B cell (primary cell): ENCODE measurements around the gene EED. TPM values are rescaled to one million over a fixed set of nuclear protein-coding genes. Genes with fewer than 3 reads are reported as not detected.

Experiments
- ATAC-seq: fragments of 200-7000 bp; cut with Tn5 transposase; one replicate; pipeline ENCODE4 v1.10.0; 2021; ENCODE audit warnings: low read depth, mild to moderate bottlenecking, moderate number of reproducible peaks, moderate library complexity
- CTCF ChIA-PET: fragments of 350-600 bp; sonication (Branson Sonifier 250); formaldehyde crosslinking; loops from one replicate; lab custom pipeline; 2021; ENCODE audit warnings: antibody characterized with exemption, inconsistent platforms; lab: Charles Lee
- POLR2A ChIA-PET: fragments of 350-600 bp; sonication (Branson Sonifier 250); formaldehyde crosslinking; loops from one replicate; lab custom pipeline; 2021; ENCODE audit warnings: antibody characterized with exemption; lab: Charles Lee
- DNase-seq: peaks from one replicate; pipeline ENCODE4 v3.0.0; 2013
- H2AFZ ChIP-seq: 2 replicates; pipeline ENCODE4 v1.6.1; 2012; ENCODE audit warnings: mild to moderate bottlenecking, low read depth, low read length; ENCODE audit not compliant: insufficient read depth, poor library complexity, severe bottlenecking
- H3K27ac ChIP-seq, 2 donors: 1 replicate in 1 of 2; 2 replicates in 1 of 2; pipeline ENCODE4 v1.5.1; 2012 to 2013; ENCODE audit warnings: low read length in 2 of 2, mild to moderate bottlenecking in 2 of 2, moderate library complexity in 1 of 2
- H3K27me3 ChIP-seq, 4 experiments: fragments of 200-600 bp in 1 of 4; sonication (generic) in 1 of 4; replicated peaks in 1 of 4; 1 replicate in 2 of 4; 2 replicates in 2 of 4; pipeline versions ENCODE4 v1.6.1 to v1.7.0; 2013 to 2016; ENCODE audit warnings: low read length in 3 of 4, mild to moderate bottlenecking in 2 of 4, mixed read lengths in 1 of 4, moderate library complexity in 1 of 4; ENCODE audit not compliant: insufficient read depth in 4 of 4, control insufficient read depth in 3 of 4; ENCODE audit errors: control extremely low read depth in 1 of 4
- H3K36me3 ChIP-seq, 2 experiments: replicated peaks in 1 of 2; 1 replicate in 1 of 2; 2 replicates in 1 of 2; pipeline versions ENCODE4 v1.6.1 to v1.7.1; 2013; ENCODE audit warnings: low read length in 1 of 2; ENCODE audit not compliant: insufficient read depth in 2 of 2, control insufficient read depth in 1 of 2; ENCODE audit errors: control extremely low read depth in 1 of 2, extremely low read depth in 1 of 2
- H3K4me1 ChIP-seq, 2 donors: fragments of 200-600 bp in 1 of 2; sonication (generic) in 1 of 2; 1 replicate in 1 of 2; 2 replicates in 1 of 2; pipeline versions ENCODE4 v1.5.1 to v1.6.1; 2013 to 2017; ENCODE audit warnings: low read length in 2 of 2; ENCODE audit not compliant: control insufficient read depth in 2 of 2, insufficient read depth in 2 of 2
- H3K4me2 ChIP-seq: replicated peaks from 2 replicates; pipeline ENCODE3; 2012; ENCODE audit warnings: mild to moderate bottlenecking, low read depth, low read length; ENCODE audit not compliant: poor library complexity, severe bottlenecking
- H3K4me3 ChIP-seq, 5 experiments: fragments of 200-600 bp in 1 of 5; sonication (generic) in 1 of 5; 1 replicate in 3 of 5; 2 replicates in 2 of 5; pipeline versions ENCODE4 v1.5.1 to v1.7.0; 2011 to 2016; ENCODE audit warnings: low read length in 4 of 5, mild to moderate bottlenecking in 4 of 5, low read depth in 2 of 5, control low read depth in 1 of 5, moderate library complexity in 1 of 5; ENCODE audit not compliant: insufficient read depth in 1 of 5; ENCODE audit errors: control extremely low read depth in 1 of 5, extremely low read depth in 1 of 5
- H3K79me2 ChIP-seq: fragments of 200-600 bp; sonication (generic); one replicate; pipeline ENCODE4 v1.6.0; 2016; ENCODE audit warnings: low read length; ENCODE audit not compliant: control insufficient read depth, insufficient read depth
- H3K9ac ChIP-seq: fragments of 200-600 bp; sonication (generic); 2 replicates; pipeline ENCODE4 v1.6.1; 2017; ENCODE audit warnings: mild to moderate bottlenecking, low read length, moderate library complexity
- H3K9me3 ChIP-seq, 3 donors: one replicate each; pipeline versions ENCODE4 v1.6.1 to v1.7.1; 2013; ENCODE audit warnings: low read length in 2 of 3; ENCODE audit not compliant: control insufficient read depth in 2 of 3, insufficient read depth in 1 of 3; ENCODE audit errors: control extremely low read depth in 1 of 3
- H4K20me1 ChIP-seq: 2 replicates; pipeline ENCODE4 v1.6.0; 2012; ENCODE audit warnings: mild to moderate bottlenecking, low read length; ENCODE audit not compliant: insufficient read depth, control insufficient read depth, poor library complexity, severe bottlenecking
- H3K27ac Mint-ChIP-seq: one replicate; pipeline ENCODE4 v1.8.0; 2021; ENCODE audit warnings: mixed read lengths
- H3K27me3 Mint-ChIP-seq: one replicate; pipeline ENCODE4 v1.8.0; 2021; ENCODE audit warnings: mixed read lengths
- H3K4me1 Mint-ChIP-seq: one replicate; pipeline ENCODE4 v1.8.0; 2021; ENCODE audit warnings: mixed read lengths
- H3K4me3 Mint-ChIP-seq: one replicate; pipeline ENCODE4 v1.8.0; 2021; ENCODE audit warnings: mixed read lengths
- H3K9me3 Mint-ChIP-seq: one replicate; pipeline ENCODE4 v1.8.0; 2022; ENCODE audit warnings: mixed read lengths; ENCODE audit not compliant: insufficient read depth
- CTCF ChIP-seq: fragments of 200-600 bp; IDR thresholded peaks from one replicate; pipeline ENCODE4 v1.8.0; 2022; ENCODE audit warnings: antibody characterized with exemption, mild to moderate bottlenecking
- EZH2 ChIP-seq: IDR thresholded peaks from 2 replicates; pipeline ENCODE4 v1.6.1; 2012; ENCODE audit warnings: borderline replicate concordance, low read depth, mild to moderate bottlenecking, moderate library complexity, low read length; ENCODE audit not compliant: insufficient read depth, poor library complexity, severe bottlenecking
- WGBS: methylation state at CpG from one replicate; pipeline ENCODE4 v1.1.5; 2013; ENCODE audit warnings: missing lambda C conversion rate; ENCODE audit not compliant: insufficient coverage; 5-methylcytosine and 5-hydroxymethylcytosine counted together
- intact Hi-C: fragments of 100-400 bp; cut with micrococcal nuclease; formaldehyde crosslinking; loops from one replicate; pipeline ENCODE4 v1.10.0; 2022
- polyA plus RNA-seq: library from polyadenylated mRNA; depleted of rRNA; stranded (reverse); fragments of >200 nt; gene quantifications from 2 replicates; pipeline ENCODE4 v1.2.3, GENCODE V29; 2012
- total RNA-seq, 2 donors: library from RNA; stranded (reverse); fragments of 120-200 nt in 1 of 2; gene quantifications; 1 replicate in 1 of 2; 2 replicates in 1 of 2; pipeline versions ENCODE4 v1.2.3 to v1.2.4, GENCODE V29; 2013 to 2022

EED gene
- total and polyA plus RNA-seq, 2 donors (not counting 1 experiment from before 2014, with no cell fraction given), result 21.8 to 49.5 TPM

GRCh38 chr11:86292912-86293616, 48.5 kb downstream of the EED start:
- H4K20me1 ChIP-seq, result no peaks in the 10 kb centered on the region
- ChIA-PET CTCF (interaction anchor here (0.6 to 7.9 kb wide), 6 partner anchors 47 to 687 kb away, joined by 3 to 83 read pairs (median 13); partner anchors contain the start of gene CCDC83), POLR2A (no interaction called here)
- 55% methylated on average over 4 of the region's 6 CpGs for WGBS
- H3K79me2 ChIP-seq, result peaks cover 4% of the 10 kb centered on the region
- no peak overlapping the region for H3K27ac ChIP-seq
- intact Hi-C loops, result loop anchor here (1.0 kb wide), 3 partner anchors 251 to 698 kb away; partner anchors contain the start of gene CCDC83
- no peak overlapping the region for H3K4me3 ChIP-seq
- DNase-seq (no peak), ATAC-seq (no peak)
- H3K9me3 ChIP-seq, result no peaks in the 10 kb centered on the region
- H3K4me2 ChIP-seq, result no peak overlapping the region
- H3K36me3 ChIP-seq, result no peaks in the 10 kb centered on the region
- Mint-ChIP-seq H3K27me3 (no peaks in the 10 kb centered on the region), H3K4me3 (no peak overlapping the region), H3K9me3 (no peaks in the 10 kb centered on the region), H3K4me1 (peaks cover 18% of the 10 kb centered on the region), H3K27ac (no peak overlapping the region)
- H3K27me3 ChIP-seq, result no peaks in the 10 kb centered on the region
- no peak for TF ChIP-seq EZH2
- TF ChIP-seq CTCF, result no peak
- H3K9ac ChIP-seq, result no peak overlapping the region
- peaks cover 5 to 12% of the 10 kb centered on the region in 2 donors for H3K4me1 ChIP-seq
- H2AFZ ChIP-seq, result no peak overlapping the region

GRCh38 chr11:86294026-86294425, 49.5 kb downstream of the EED start:
- Histone ChIP-seq H3K36me3 (no peaks in the 10 kb centered on the region), H3K9me3 (no peaks in the 10 kb centered on the region), H3K27ac (no peak overlapping the region), H2AFZ (no peak overlapping the region), H3K4me2 (no peak overlapping the region), H3K4me3 (no peak overlapping the region), H3K27me3 (no peaks in the 10 kb centered on the region), H3K4me1 (peaks cover 2 to 5% of the 10 kb centered on the region in 2 donors), H3K9ac (no peak overlapping the region), H3K79me2 (peaks cover 2% of the 10 kb centered on the region), H4K20me1 (no peaks in the 10 kb centered on the region)
- ChIA-PET CTCF (interaction anchor here (1.0 to 7.9 kb wide), 3 partner anchors 27 to 439 kb away, joined by 4 to 83 read pairs (median 19); partner anchors contain the start of gene CCDC83), POLR2A (no interaction called here)
- intact Hi-C loops, result no loop called here
- Mint-ChIP-seq H3K4me3 (no peak overlapping the region), H3K9me3 (no peaks in the 10 kb centered on the region), H3K4me1 (peaks cover 9% of the 10 kb centered on the region), H3K27ac (no peak overlapping the region), H3K27me3 (no peaks in the 10 kb centered on the region)
- ATAC-seq, result no peak
- TF ChIP-seq EZH2 (no peak), CTCF (no peak)
- DNase-seq, result no peak
